MM.1S (cell line): ENCODE results near the gene CP.
A peak's percentile ranks its signal among the peaks of the same experiment; 100 is the strongest.

ENCODE experiments used
- DNase-seq: peaks from one replicate; pipeline ENCODE4 v3.0.0-alpha.2; 2015
- H2AFZ ChIP-seq: fragments of 300-600 bp; sonication (generic); 2 replicates; pipeline ENCODE4 v1.6.0; 2016; ENCODE audit warnings: antibody characterized with exemption, low read length
- H3F3A ChIP-seq: fragments of 300-600 bp; sonication (generic); 2 replicates; pipeline ENCODE4 v1.6.1; 2016; ENCODE audit warnings: mild to moderate bottlenecking, antibody characterized with exemption, low read length, moderate library complexity, mixed read lengths; ENCODE audit not compliant: insufficient read depth
- H3K27ac ChIP-seq: fragments of 300-600 bp; sonication (generic); 2 replicates; pipeline ENCODE4 v1.5.1; 2016; ENCODE audit warnings: mild to moderate bottlenecking, low read length
- H3K27me3 ChIP-seq: fragments of 300-600 bp; sonication (generic); replicated peaks from 2 replicates; pipeline ENCODE4 v1.6.0; 2016; ENCODE audit warnings: low read length; ENCODE audit not compliant: insufficient read depth
- H3K36me3 ChIP-seq: fragments of 300-600 bp; sonication (generic); replicated peaks from 2 replicates; pipeline ENCODE4 v1.6.1; 2016; ENCODE audit warnings: mild to moderate bottlenecking, low read length, mixed read lengths; ENCODE audit not compliant: insufficient read depth
- H3K4me1 ChIP-seq: fragments of 300-600 bp; sonication (generic); 2 replicates; pipeline ENCODE4 v1.6.1; 2016; ENCODE audit warnings: low read length, mixed read lengths
- H3K4me2 ChIP-seq: fragments of 300-600 bp; sonication (generic); 2 replicates; pipeline ENCODE4 v1.6.0; 2016; ENCODE audit warnings: low read depth, low read length
- H3K4me3 ChIP-seq: fragments of 300-600 bp; sonication (generic); 2 replicates; pipeline ENCODE4 v1.5.1; 2016; ENCODE audit warnings: low read length, mixed read lengths
- H3K79me2 ChIP-seq: fragments of 300-600 bp; sonication (generic); 2 replicates; pipeline ENCODE4 v1.6.1; 2016; ENCODE audit warnings: mixed run types, low read length, mixed read lengths
- H3K9ac ChIP-seq: fragments of 300-600 bp; sonication (generic); 2 replicates; pipeline ENCODE4 v1.6.1; 2016; ENCODE audit warnings: low read length, mixed read lengths
- H3K9me2 ChIP-seq: fragments of 300-600 bp; sonication (generic); replicated peaks from 2 replicates; pipeline ENCODE4 v1.6.1; 2016; ENCODE audit warnings: mild to moderate bottlenecking, low read length, mixed read lengths; ENCODE audit not compliant: insufficient read depth
- H3K9me3 ChIP-seq: fragments of 300-600 bp; sonication (generic); replicated peaks from 2 replicates; pipeline ENCODE4 v1.6.1; 2016; ENCODE audit warnings: mild to moderate bottlenecking, low read length, mixed read lengths; ENCODE audit not compliant: insufficient read depth
- H4K20me1 ChIP-seq: fragments of 300-600 bp; sonication (generic); 2 replicates; pipeline ENCODE4 v1.6.1; 2016; ENCODE audit warnings: mild to moderate bottlenecking, low read length, moderate library complexity, mixed read lengths; ENCODE audit not compliant: insufficient read depth
- EZH2 ChIP-seq: fragments of 300-600 bp; sonication (generic); optimal IDR thresholded peaks from 2 replicates; pipeline ENCODE3; 2017; ENCODE audit warnings: low read depth, mild to moderate bottlenecking, antibody characterized with exemption, low read length, mixed read lengths
- EZH2phosphoT487 ChIP-seq: fragments of 300-600 bp; sonication (generic); IDR thresholded peaks from 2 replicates; pipeline ENCODE4 v1.6.1; 2018; ENCODE audit warnings: antibody characterized with exemption, low read length
- TF ChIP-seq, protein P1 (sequence below): fragments of 300-600 bp; sonication (generic); IDR thresholded peaks from 2 replicates; pipeline ENCODE4 v1.5.1; 2016; ENCODE audit warnings: antibody characterized with exemption, low read length, mixed read lengths

Gene CP

DNA sequence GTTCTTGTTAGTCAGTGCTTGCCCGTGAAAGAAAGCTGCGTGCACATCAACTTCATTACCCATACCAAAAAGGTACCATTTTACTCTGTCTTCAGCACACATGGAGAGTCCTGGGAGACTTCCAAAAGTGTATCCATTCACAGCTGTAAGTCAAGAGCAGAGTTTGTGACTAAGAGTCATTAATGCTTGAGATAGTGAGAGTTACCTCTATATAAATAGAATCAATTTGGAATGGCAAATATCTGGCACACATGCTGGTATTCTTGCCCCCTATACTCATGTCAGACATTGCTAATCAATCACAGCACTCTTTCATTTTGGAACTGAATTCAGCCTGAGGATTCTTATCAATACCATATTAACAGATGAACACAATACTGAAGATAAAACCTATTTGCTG, 14.2 kb downstream of the CP start:
- Histone ChIP-seq H3K36me3 (no peaks in the 10 kb centered on the region), H3K4me1 (peaks cover 12% of the 10 kb centered on the region), H3K4me3 (no peak overlapping the region), H3K9me2 (no peaks in the 10 kb centered on the region), H4K20me1 (no peaks in the 10 kb centered on the region), H2AFZ (no peak overlapping the region), H3K9ac (no peak overlapping the region), H3K27me3 (no peaks in the 10 kb centered on the region), H3K79me2 (no peaks in the 10 kb centered on the region), H3F3A (no peaks in the 10 kb centered on the region; the same call in 1 of the 2 replicates), H3K4me2 (no peak overlapping the region), H3K27ac (no peak overlapping the region), H3K9me3 (no peaks in the 10 kb centered on the region)
- TF ChIP-seq EZH2phosphoT487 (no peak), EZH2 (no peak)
- TF ChIP-seq, protein P1, sequence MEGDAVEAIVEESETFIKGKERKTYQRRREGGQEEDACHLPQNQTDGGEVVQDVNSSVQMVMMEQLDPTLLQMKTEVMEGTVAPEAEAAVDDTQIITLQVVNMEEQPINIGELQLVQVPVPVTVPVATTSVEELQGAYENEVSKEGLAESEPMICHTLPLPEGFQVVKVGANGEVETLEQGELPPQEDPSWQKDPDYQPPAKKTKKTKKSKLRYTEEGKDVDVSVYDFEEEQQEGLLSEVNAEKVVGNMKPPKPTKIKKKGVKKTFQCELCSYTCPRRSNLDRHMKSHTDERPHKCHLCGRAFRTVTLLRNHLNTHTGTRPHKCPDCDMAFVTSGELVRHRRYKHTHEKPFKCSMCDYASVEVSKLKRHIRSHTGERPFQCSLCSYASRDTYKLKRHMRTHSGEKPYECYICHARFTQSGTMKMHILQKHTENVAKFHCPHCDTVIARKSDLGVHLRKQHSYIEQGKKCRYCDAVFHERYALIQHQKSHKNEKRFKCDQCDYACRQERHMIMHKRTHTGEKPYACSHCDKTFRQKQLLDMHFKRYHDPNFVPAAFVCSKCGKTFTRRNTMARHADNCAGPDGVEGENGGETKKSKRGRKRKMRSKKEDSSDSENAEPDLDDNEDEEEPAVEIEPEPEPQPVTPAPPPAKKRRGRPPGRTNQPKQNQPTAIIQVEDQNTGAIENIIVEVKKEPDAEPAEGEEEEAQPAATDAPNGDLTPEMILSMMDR = no peak
- DNase-seq = no peak

DNA sequence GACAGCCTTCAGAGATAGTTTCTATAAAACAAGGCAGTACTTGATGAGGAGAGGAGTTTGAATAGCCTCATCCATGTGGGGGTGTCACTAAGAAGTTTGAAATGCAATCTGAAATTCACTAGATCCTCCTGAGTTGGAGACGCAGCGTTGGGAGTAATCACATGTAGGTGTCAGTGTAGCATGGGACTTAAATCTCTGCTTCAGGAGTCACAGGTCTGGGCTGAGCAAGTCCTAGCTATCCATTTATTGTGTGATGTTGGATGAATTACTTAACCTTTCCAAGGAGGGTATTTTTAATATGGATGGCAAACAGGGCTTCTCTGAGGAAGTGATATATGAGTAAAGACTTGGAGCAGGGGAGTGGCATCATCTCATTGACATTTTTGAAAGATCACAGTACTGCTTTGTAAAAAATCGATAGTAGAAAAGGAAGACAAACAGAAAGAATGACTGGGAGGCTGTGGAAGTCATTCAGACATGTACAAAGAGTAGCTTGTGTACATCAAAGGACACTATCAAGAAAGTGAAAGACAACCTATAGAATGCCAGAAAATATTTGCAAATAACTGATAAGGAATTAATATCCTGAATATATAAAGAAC, 17.1 kb downstream of the CP start:
- peaks cover 12% of the 10 kb centered on the region for H3K4me1 ChIP-seq
- TF ChIP-seq, protein P1 = no peak
- TF ChIP-seq EZH2phosphoT487 = no peak
- no peak for TF ChIP-seq EZH2
- no peaks in the 10 kb centered on the region for H3K9me3 ChIP-seq
- H4K20me1 ChIP-seq = no peaks in the 10 kb centered on the region
- 0 out of 2 replicates have a peak overlapping the region, but pooled peaks have one; percentile 22 for H3K4me2 ChIP-seq
- no peaks in the 10 kb centered on the region for H3K36me3 ChIP-seq
- H3K79me2 ChIP-seq = no peaks in the 10 kb centered on the region
- no peak for DNase-seq
- no peak overlapping the region for H3K27ac ChIP-seq
- H3K9me2 ChIP-seq = no peaks in the 10 kb centered on the region
- no peak overlapping the region for H3K9ac ChIP-seq
- no peak overlapping the region for H2AFZ ChIP-seq
- no peak overlapping the region for H3K4me3 ChIP-seq
- H3F3A ChIP-seq = no peaks in the 10 kb centered on the region; the same call in 1 of the 2 replicates
- no peaks in the 10 kb centered on the region for H3K27me3 ChIP-seq

DNA sequence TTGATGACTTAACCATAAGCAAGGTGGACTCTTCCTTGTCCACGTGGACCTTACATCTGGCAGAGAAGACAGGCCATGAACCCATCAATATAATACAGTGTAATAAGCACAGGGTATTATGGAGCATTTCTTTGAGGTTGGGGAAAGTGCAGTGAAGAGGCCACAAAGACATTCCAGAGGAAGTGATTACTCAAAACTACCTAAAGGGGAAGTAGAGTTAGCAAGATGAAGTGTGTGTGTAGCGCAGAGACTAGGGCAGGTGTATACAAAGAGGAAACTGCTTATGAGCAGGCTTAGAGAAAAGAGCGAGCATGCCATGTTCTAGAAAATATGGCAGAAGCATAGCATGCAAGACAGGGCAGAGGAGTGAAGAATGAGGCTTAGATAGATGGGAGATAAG, 17.9 kb downstream of the CP start:
- H3K9me3 ChIP-seq = no peaks in the 10 kb centered on the region
- no peak overlapping the region for H3K4me3 ChIP-seq
- H3K36me3 ChIP-seq = no peaks in the 10 kb centered on the region
- peaks cover 12% of the 10 kb centered on the region for H3K4me1 ChIP-seq
- no peaks in the 10 kb centered on the region for H4K20me1 ChIP-seq
- no peaks in the 10 kb centered on the region for H3K9me2 ChIP-seq
- no peak overlapping the region for H3K27ac ChIP-seq
- H2AFZ ChIP-seq = no peak overlapping the region
- no peaks in the 10 kb centered on the region; the same call in 1 of the 2 replicates for H3F3A ChIP-seq
- no peaks in the 10 kb centered on the region for H3K79me2 ChIP-seq
- peak; percentile 30 for DNase-seq
- no peak overlapping the region for H3K9ac ChIP-seq
- H3K4me2 ChIP-seq = peak overlapping the region; percentile 22; the same call in 1 of the 2 replicates
- TF ChIP-seq EZH2phosphoT487 (no peak), EZH2 (no peak)
- TF ChIP-seq, protein P1 = no peak
- no peaks in the 10 kb centered on the region for H3K27me3 ChIP-seq
